ENCODE data around the gene SREBF1.

- TF ChIP-seq, protein P1, sequence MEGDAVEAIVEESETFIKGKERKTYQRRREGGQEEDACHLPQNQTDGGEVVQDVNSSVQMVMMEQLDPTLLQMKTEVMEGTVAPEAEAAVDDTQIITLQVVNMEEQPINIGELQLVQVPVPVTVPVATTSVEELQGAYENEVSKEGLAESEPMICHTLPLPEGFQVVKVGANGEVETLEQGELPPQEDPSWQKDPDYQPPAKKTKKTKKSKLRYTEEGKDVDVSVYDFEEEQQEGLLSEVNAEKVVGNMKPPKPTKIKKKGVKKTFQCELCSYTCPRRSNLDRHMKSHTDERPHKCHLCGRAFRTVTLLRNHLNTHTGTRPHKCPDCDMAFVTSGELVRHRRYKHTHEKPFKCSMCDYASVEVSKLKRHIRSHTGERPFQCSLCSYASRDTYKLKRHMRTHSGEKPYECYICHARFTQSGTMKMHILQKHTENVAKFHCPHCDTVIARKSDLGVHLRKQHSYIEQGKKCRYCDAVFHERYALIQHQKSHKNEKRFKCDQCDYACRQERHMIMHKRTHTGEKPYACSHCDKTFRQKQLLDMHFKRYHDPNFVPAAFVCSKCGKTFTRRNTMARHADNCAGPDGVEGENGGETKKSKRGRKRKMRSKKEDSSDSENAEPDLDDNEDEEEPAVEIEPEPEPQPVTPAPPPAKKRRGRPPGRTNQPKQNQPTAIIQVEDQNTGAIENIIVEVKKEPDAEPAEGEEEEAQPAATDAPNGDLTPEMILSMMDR (conservative IDR thresholded peaks at IDR 0.05): no peak
- TF ChIP-seq EZH2 (IDR thresholded peaks at IDR 0.05; ENCODE audit: low read depth): no peak
These were observed 34.8 kb downstream of the SREBF1 start for GRCh38 chr17:17801800-17802481.
